ENCODE measurements around the gene SEC16A. TPM values are rescaled to one million over a fixed set of nuclear protein-coding genes. Genes with fewer than 3 reads are reported as not detected.

Gene SEC16A
- total RNA-seq, 4 donors from 2014 or later: 31.2 to 49.1 (median 38.6) TPM

GRCh38 chr9:136445799-136446198 lies 37.0 kb downstream of the SEC16A start:
- peaks cover 27 to 100% (median 66%) of the 10 kb centered on the region in 3 donors for H3K36me3 ChIP-seq
- no peak for DNase-seq

DNA sequence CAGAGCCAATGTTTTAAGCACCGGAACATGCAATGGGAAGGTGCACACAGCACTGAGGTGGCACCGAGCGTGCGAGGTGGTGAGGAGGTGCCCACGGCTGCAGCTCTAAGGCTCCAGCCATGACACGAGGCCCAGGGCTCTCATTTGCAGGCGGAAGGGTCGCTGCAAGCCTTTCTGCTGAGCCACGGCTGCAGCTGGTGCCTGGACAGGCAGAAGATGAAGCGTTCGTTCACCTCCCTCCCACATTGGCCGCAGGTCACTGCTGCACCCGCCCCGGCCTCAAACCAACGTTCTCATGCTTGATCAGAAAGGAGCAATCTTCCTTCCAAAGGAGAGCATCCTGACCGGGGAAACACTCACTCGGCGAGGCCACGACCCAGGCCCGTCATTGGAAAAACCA lies 38.7 kb downstream of the SEC16A start:
- no peak overlapping the region for H3K27ac ChIP-seq
- no peaks in the 10 kb centered on the region for H3K9me3 ChIP-seq
- no peak for TF ChIP-seq POLR2A (IDR thresholded peaks at IDR 0.05)
- no peak for TF ChIP-seq CTCF (IDR thresholded peaks at IDR 0.05)
- peaks cover 5 to 8% (median 5%) of the 10 kb centered on the region in 3 donors for H3K4me1 ChIP-seq
- peaks cover 27 to 88% (median 50%) of the 10 kb centered on the region in 3 donors for H3K36me3 ChIP-seq
- intact Hi-C loops (cut with DNase I): no loop called here
- 83 to 94% methylated on average over 6 to 18 of the region's 20 CpGs for WGBS, 2 donors
- no peak for DNase-seq
- no peaks in the 10 kb centered on the region for H3K27me3 ChIP-seq
- H3K4me3 ChIP-seq: no peak overlapping the region

More at GRCh38 chr9:136445799-136446198, 37.0 kb downstream of the SEC16A start:
- Histone ChIP-seq H3K9me3 (no peaks in the 10 kb centered on the region), H3K27ac (no peak overlapping the region), H3K4me3 (no peak overlapping the region), H3K4me1 (no peaks in the 10 kb centered on the region), H3K27me3 (no peaks in the 10 kb centered on the region)
- no peak for TF ChIP-seq CTCF (IDR thresholded peaks at IDR 0.05)
- TF ChIP-seq POLR2A (IDR thresholded peaks at IDR 0.05): no peak
- 88% methylated on average over 7 of the region's 7 CpGs for WGBS, 2 donors
- intact Hi-C loops (cut with DNase I): no loop called here

- Histone ChIP-seq H3K4me1 (peaks cover 5 to 12% (median 5%) of the 10 kb centered on the region in 3 donors), H3K36me3 (peaks cover 23 to 83% (median 50%) of the 10 kb centered on the region in 3 donors), H3K27me3 (no peaks in the 10 kb centered on the region), H3K4me3 (no peak overlapping the region), H3K27ac (no peak overlapping the region), H3K9me3 (no peaks in the 10 kb centered on the region)
- WGBS, 2 donors: 80 to 96% methylated on average over 6 to 7 of the region's 7 CpGs
- no peak for DNase-seq
- TF ChIP-seq CTCF (IDR thresholded peaks at IDR 0.05) (no peak), POLR2A (IDR thresholded peaks at IDR 0.05) (no peak)
- intact Hi-C loops (cut with DNase I): no loop called here
These were observed 39.2 kb downstream of the SEC16A start for GRCh38 chr9:136443687-136444086.

DNA sequence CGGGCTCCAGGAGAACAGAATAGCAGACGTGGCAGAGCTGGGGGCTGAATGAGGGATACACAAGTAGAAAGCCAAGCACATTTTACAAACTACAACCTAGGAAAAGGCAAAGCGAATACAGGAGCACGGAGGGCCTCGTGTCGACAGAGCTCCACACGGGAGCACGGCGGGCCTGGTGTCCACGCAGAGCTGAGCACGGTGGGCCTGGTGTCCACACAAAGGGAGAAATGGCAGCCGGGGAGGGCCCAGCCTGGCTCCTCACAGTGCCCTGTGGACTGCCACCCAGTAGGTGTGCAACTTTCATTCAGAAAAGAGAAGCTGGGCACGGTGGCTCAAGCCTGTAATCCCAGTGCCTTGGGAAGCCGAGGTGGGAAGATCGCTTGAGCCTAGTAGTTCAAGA lies 39.8 kb downstream of the SEC16A start:
- Histone ChIP-seq H3K27me3 (no peaks in the 10 kb centered on the region), H3K4me3 (no peak overlapping the region), H3K4me1 (peaks cover 5 to 18% (median 9%) of the 10 kb centered on the region in 3 donors), H3K9me3 (no peaks in the 10 kb centered on the region), H3K36me3 (peaks cover 21 to 77% (median 44%) of the 10 kb centered on the region in 3 donors), H3K27ac (no peak overlapping the region)
- WGBS, 2 donors: 91 to 95% methylated on average over 12 to 15 of the region's 15 CpGs
- DNase-seq: no peak
- intact Hi-C loops (cut with DNase I): no loop called here
- no peak for TF ChIP-seq POLR2A (IDR thresholded peaks at IDR 0.05)

DNA sequence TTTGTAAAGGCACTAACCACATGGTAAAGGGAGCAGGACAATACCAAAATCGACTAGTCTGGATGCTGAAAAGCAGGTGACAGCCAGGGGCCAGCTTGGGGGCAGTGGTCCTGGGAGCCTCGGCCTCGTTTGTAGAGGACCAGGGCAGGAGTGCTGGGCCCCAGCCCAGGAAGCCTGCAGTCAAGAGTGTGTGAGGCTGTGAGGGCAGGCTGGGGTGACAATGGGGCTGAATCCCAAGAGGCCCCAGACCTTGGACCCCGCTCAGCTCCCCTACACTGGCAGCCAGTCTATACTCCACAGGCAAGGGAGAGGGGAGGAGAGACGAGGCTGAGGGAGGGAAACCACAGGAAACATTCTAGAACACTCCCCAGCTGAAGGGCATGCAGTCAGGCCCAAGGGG lies 40.6 kb downstream of the SEC16A start:
- Histone ChIP-seq H3K27me3 (no peaks in the 10 kb centered on the region), H3K27ac (no peak overlapping the region), H3K4me1 (peaks cover 11 to 26% (median 17%) of the 10 kb centered on the region in 3 donors), H3K36me3 (peaks cover 16 to 69% (median 39%) of the 10 kb centered on the region in 3 donors), H3K9me3 (no peaks in the 10 kb centered on the region), H3K4me3 (no peak overlapping the region)
- intact Hi-C loops (cut with DNase I): no loop called here
- no peak for TF ChIP-seq POLR2A (IDR thresholded peaks at IDR 0.05)
- TF ChIP-seq CTCF (IDR thresholded peaks at IDR 0.05): no peak
- WGBS, 2 donors: 71 to 100% methylated on average over 2 to 3 of the region's 5 CpGs
- no peak for DNase-seq
